ENCODE data around the gene TTC34. TPM values are rescaled to one million over a fixed set of nuclear protein-coding genes. Genes with fewer than 3 reads are reported as not detected.

Gene TTC34
- total and polyA plus RNA-seq, 2 donors (not counting 1 experiment from before 2014, with no cell fraction given), result 0.05 to 0.17 TPM

- no peaks in the 10 kb centered on the region for H3K27me3 ChIP-seq (ENCODE audit: control insufficient read depth, insufficient read depth, low read length)
- no peaks in the 10 kb centered on the region for H4K20me1 ChIP-seq (ENCODE audit: control insufficient read depth, extremely low read depth, insufficient read depth, low read length)
- TF ChIP-seq, protein P1, sequence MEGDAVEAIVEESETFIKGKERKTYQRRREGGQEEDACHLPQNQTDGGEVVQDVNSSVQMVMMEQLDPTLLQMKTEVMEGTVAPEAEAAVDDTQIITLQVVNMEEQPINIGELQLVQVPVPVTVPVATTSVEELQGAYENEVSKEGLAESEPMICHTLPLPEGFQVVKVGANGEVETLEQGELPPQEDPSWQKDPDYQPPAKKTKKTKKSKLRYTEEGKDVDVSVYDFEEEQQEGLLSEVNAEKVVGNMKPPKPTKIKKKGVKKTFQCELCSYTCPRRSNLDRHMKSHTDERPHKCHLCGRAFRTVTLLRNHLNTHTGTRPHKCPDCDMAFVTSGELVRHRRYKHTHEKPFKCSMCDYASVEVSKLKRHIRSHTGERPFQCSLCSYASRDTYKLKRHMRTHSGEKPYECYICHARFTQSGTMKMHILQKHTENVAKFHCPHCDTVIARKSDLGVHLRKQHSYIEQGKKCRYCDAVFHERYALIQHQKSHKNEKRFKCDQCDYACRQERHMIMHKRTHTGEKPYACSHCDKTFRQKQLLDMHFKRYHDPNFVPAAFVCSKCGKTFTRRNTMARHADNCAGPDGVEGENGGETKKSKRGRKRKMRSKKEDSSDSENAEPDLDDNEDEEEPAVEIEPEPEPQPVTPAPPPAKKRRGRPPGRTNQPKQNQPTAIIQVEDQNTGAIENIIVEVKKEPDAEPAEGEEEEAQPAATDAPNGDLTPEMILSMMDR (conservative IDR thresholded peaks at IDR 0.05 in 1 of 2, IDR thresholded peaks at IDR 0.05 in 1 of 2; ENCODE audit: low read depth in 1 of 2, low read length in 2 of 2), result no peak
- TF ChIP-seq EZH2 (IDR thresholded peaks at IDR 0.05; ENCODE audit: low read length, missing control alignments), result no peak
- H3K4me2 ChIP-seq (ENCODE audit: extremely low read depth, insufficient read depth, low read length), result no peak overlapping the region
- H2AFZ ChIP-seq (ENCODE audit: low read length), result no peak overlapping the region
- no peaks in the 10 kb centered on the region for H3K79me2 ChIP-seq (ENCODE audit: control insufficient read depth, insufficient read depth, low read length)
- DNase-seq (ENCODE audit: low read depth in 2 of 2), result no peak
- no peak overlapping the region for H3K4me3 ChIP-seq (replicated peaks in 1 of 4; ENCODE audit: control extremely low read depth in 1 of 4, insufficient read depth in 1 of 4, low read depth in 3 of 4, low read length in 4 of 4)
- no peak overlapping the region for H3K27ac ChIP-seq (ENCODE audit: insufficient read depth, low read length)
- no peak overlapping the region for H3K9ac ChIP-seq (ENCODE audit: insufficient read depth, low read length)
- no peaks in the 10 kb centered on the region for H3K9me3 ChIP-seq (ENCODE audit: control insufficient read depth, insufficient read depth, low read depth, low read length)
- H3K4me1 ChIP-seq (ENCODE audit: control insufficient read depth, extremely low read depth, insufficient read depth, low read length), result no peaks in the 10 kb centered on the region
- no peaks in the 10 kb centered on the region for H3K36me3 ChIP-seq (ENCODE audit: control insufficient read depth, insufficient read depth, low read length)
Measured at GRCh38 chr1:2606396-2606880, 195.1 kb downstream of the TTC34 start.

- Histone ChIP-seq H3K4me2 (ENCODE audit: extremely low read depth, insufficient read depth, low read length) (no peak overlapping the region), H3K4me3 (replicated peaks in 1 of 4; ENCODE audit: control extremely low read depth in 1 of 4, insufficient read depth in 1 of 4, low read depth in 3 of 4, low read length in 4 of 4) (no peak overlapping the region), H3K27ac (ENCODE audit: insufficient read depth, low read length) (no peak overlapping the region), H3K79me2 (ENCODE audit: control insufficient read depth, insufficient read depth, low read length) (no peaks in the 10 kb centered on the region), H3K9ac (ENCODE audit: insufficient read depth, low read length) (no peak overlapping the region), H2AFZ (ENCODE audit: low read length) (no peak overlapping the region), H3K36me3 (ENCODE audit: control insufficient read depth, insufficient read depth, low read length) (no peaks in the 10 kb centered on the region), H4K20me1 (ENCODE audit: control insufficient read depth, extremely low read depth, insufficient read depth, low read length) (no peaks in the 10 kb centered on the region), H3K9me3 (ENCODE audit: control insufficient read depth, insufficient read depth, low read depth, low read length) (no peaks in the 10 kb centered on the region), H3K27me3 (ENCODE audit: control insufficient read depth, insufficient read depth, low read length) (no peaks in the 10 kb centered on the region), H3K4me1 (ENCODE audit: control insufficient read depth, extremely low read depth, insufficient read depth, low read length) (no peaks in the 10 kb centered on the region)
- TF ChIP-seq EZH2 (IDR thresholded peaks at IDR 0.05; ENCODE audit: low read length, missing control alignments), result no peak
- TF ChIP-seq, protein P1 (conservative IDR thresholded peaks at IDR 0.05 in 1 of 2, IDR thresholded peaks at IDR 0.05 in 1 of 2; ENCODE audit: low read depth in 1 of 2, low read length in 2 of 2), result no peak
- no peak for DNase-seq (ENCODE audit: low read depth in 2 of 2)
Measured at GRCh38 chr1:2605509-2606395, 195.7 kb downstream of the TTC34 start.

DNA sequence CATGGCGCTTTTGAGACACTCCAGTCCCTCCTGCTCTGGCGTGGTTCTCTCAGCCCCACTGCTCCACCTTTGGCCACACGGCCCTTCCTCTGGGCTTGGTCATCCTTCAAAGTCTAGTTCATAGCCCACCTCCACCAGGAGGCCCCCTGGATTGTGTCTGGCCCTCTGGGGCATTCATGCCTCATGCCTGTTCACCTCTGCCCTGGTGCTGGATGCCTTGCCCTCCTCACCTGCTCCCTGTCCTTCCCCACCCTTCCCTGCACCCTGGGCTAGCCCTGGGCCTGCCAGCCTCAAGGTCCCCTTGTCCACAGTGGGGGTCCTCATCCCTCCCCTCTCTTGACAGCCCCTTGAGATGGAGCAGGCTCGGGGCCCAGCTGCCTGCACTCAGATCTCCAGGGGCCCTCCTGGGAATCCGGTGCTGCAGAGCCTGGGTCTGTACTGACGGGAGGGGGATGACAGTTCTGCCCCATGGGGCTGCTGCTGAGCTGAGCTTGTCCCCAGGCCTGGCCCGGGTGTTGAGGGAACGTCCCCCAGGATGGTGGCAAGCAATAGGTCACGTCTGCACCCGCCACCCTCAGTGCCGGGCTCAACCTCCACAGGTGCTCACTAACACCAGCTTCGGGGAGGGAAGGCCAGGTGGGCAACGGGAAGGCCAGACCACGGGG lies 196.5 kb downstream of the TTC34 start:
- H3K27me3 ChIP-seq (ENCODE audit: control insufficient read depth, insufficient read depth, low read length), result no peaks in the 10 kb centered on the region
- no peak overlapping the region for H3K4me2 ChIP-seq (ENCODE audit: extremely low read depth, insufficient read depth, low read length)
- H3K9ac ChIP-seq (ENCODE audit: insufficient read depth, low read length), result no peak overlapping the region
- no peaks in the 10 kb centered on the region for H3K4me1 ChIP-seq (ENCODE audit: control insufficient read depth, extremely low read depth, insufficient read depth, low read length)
- no peak overlapping the region for H2AFZ ChIP-seq (ENCODE audit: low read length)
- no peak overlapping the region for H3K27ac ChIP-seq (ENCODE audit: insufficient read depth, low read length)
- no peaks in the 10 kb centered on the region for H3K9me3 ChIP-seq (ENCODE audit: control insufficient read depth, insufficient read depth, low read depth, low read length)
- no peaks in the 10 kb centered on the region for H3K36me3 ChIP-seq (ENCODE audit: control insufficient read depth, insufficient read depth, low read length)
- DNase-seq (ENCODE audit: low read depth in 2 of 2), result no peak
- H3K4me3 ChIP-seq (replicated peaks in 1 of 4; ENCODE audit: control extremely low read depth in 1 of 4, insufficient read depth in 1 of 4, low read depth in 3 of 4, low read length in 4 of 4), result no peak overlapping the region
- no peaks in the 10 kb centered on the region for H4K20me1 ChIP-seq (ENCODE audit: control insufficient read depth, extremely low read depth, insufficient read depth, low read length)
- H3K79me2 ChIP-seq (ENCODE audit: control insufficient read depth, insufficient read depth, low read length), result no peaks in the 10 kb centered on the region
- no peak for TF ChIP-seq EZH2 (IDR thresholded peaks at IDR 0.05; ENCODE audit: low read length, missing control alignments)
- TF ChIP-seq, protein P1 (conservative IDR thresholded peaks at IDR 0.05 in 1 of 2, IDR thresholded peaks at IDR 0.05 in 1 of 2; ENCODE audit: low read depth in 1 of 2, low read length in 2 of 2), result no peak

All from fibroblast of lung (primary cell).